Activated T-helper 2 cell treated with anti-CD3 and anti-CD28 coated beads, Interferon-gamma antibody, Interleukin-2, Interleukin-4, amounts not matched to agents 10 μg/mL and 5 μg/mL and 100 μg/mL, durations not matched to agents 14 hours and 24 hours and 36 hours (primary cell): Measurements from ENCODE around the gene PCDHGC4. TPM values are rescaled to one million over a fixed set of nuclear protein-coding genes. Genes with fewer than 3 reads are reported as not detected.

Experiments used
- DNase-seq: peaks from one replicate; pipeline ENCODE4 v3.0.0; 2021; ENCODE audit warnings: low spot score
- H3K27ac Mint-ChIP-seq: one replicate; pipeline ENCODE4 v1.8.0; 2021; ENCODE audit warnings: mixed read lengths
- H3K27me3 Mint-ChIP-seq: one replicate; pipeline ENCODE4 v1.8.0; 2021; ENCODE audit warnings: low read depth, mixed read lengths
- H3K36me3 Mint-ChIP-seq: one replicate; pipeline ENCODE4 v1.8.0; 2021; ENCODE audit warnings: low read depth, mixed read lengths
- H3K4me1 Mint-ChIP-seq: one replicate; pipeline ENCODE4 v1.8.0; 2021; ENCODE audit warnings: low read depth, mixed read lengths
- H3K4me3 Mint-ChIP-seq: one replicate; pipeline ENCODE4 v1.8.0; 2021; ENCODE audit warnings: low read depth, mild to moderate bottlenecking, moderate library complexity, mixed read lengths
- H3K9me3 Mint-ChIP-seq: one replicate; pipeline ENCODE4 v1.8.0; 2021; ENCODE audit warnings: mixed read lengths
- intact Hi-C: fragments of 100-400 bp; cut with micrococcal nuclease; formaldehyde crosslinking; loops from one replicate; pipeline ENCODE4 v1.15.1; 2023
- total RNA-seq: library from RNA; stranded (reverse); gene quantifications from 2 replicates; pipeline ENCODE4 v1.2.3, GENCODE V29; 2022

Gene PCDHGC4
- total RNA-seq, 1 donor from 2014 or later, result not detected

DNA sequence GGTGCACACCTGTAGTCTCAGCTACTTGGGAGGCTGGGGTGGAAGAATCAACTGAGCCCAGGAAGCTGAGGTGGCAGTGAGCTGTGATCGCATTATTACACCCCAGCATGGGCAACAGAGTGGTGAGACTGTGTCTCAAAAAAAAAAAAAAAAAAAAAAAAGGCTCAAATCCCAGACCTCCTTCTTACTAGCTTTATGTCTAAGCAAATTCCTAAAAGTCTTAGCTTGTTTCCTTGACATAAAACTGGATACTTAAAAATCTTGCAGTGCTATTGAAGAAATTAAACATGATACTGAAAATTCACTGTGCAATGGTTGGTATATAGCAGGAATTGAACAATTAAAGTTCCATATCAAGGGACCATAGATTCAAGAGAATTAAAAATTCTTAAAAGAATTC lies 49.1 kb downstream of the PCDHGC4 start:
- H3K27me3 Mint-ChIP-seq, result no peaks in the 10 kb centered on the region
- no peak for DNase-seq
- peaks cover 42% of the 10 kb centered on the region for H3K36me3 Mint-ChIP-seq
- H3K27ac Mint-ChIP-seq, result no peak overlapping the region
- no peaks in the 10 kb centered on the region for H3K9me3 Mint-ChIP-seq
- no peaks in the 10 kb centered on the region for H3K4me1 Mint-ChIP-seq
- intact Hi-C loops, result no loop called here
- H3K4me3 Mint-ChIP-seq, result no peak overlapping the region

- H3K9me3 Mint-ChIP-seq, result no peaks in the 10 kb centered on the region
- no peaks in the 10 kb centered on the region for H3K4me1 Mint-ChIP-seq
- no peaks in the 10 kb centered on the region for H3K27me3 Mint-ChIP-seq
- no peak overlapping the region for H3K4me3 Mint-ChIP-seq
- no peak overlapping the region for H3K27ac Mint-ChIP-seq
- peaks cover 41% of the 10 kb centered on the region for H3K36me3 Mint-ChIP-seq
- DNase-seq, result no peak
- intact Hi-C loops, result no loop called here
Observed at GRCh38 chr5:141534492-141535213, 49.8 kb downstream of the PCDHGC4 start.

Other genes starting within 250 kb of the PCDHGC4 start
- not detected in 2 replicates for gene PCDHB15, start 239.6 kb upstream of the PCDHGC4 start, total RNA-seq
- gene SLC25A2, start 181.0 kb upstream of the PCDHGC4 start, total RNA-seq, result 0.16 TPM in 1 of 2 replicates, not detected in the other
- 67.1 and 70.5 TPM in 2 replicates for gene TAF7, start 164.2 kb upstream of the PCDHGC4 start, total RNA-seq
- gene PCDHGA1, start 154.5 kb upstream of the PCDHGC4 start, total RNA-seq, result 0.09 and 0.14 TPM in 2 replicates
- 0.09 and 0.11 TPM in 2 replicates for gene PCDHGA2, start 146.3 kb upstream of the PCDHGC4 start, total RNA-seq
- gene PCDHGA3, start 141.2 kb upstream of the PCDHGC4 start, total RNA-seq, result 0.11 and 0.16 TPM in 2 replicates
- 0.16 and 0.48 TPM in 2 replicates for gene PCDHGB1, start 134.9 kb upstream of the PCDHGC4 start, total RNA-seq
- gene PCDHGA4, start 130.0 kb upstream of the PCDHGC4 start, total RNA-seq, result 0.44 and 0.57 TPM in 2 replicates
- 0.85 and 0.91 TPM in 2 replicates for gene PCDHGB2, start 125.0 kb upstream of the PCDHGC4 start, total RNA-seq
- gene PCDHGA5, start 120.9 kb upstream of the PCDHGC4 start, total RNA-seq, result 0.43 and 0.51 TPM in 2 replicates
- gene PCDHGB3, start 114.8 kb upstream of the PCDHGC4 start, total RNA-seq, result 0.46 and 0.85 TPM in 2 replicates
- 0.48 and 0.55 TPM in 2 replicates for gene PCDHGA6, start 111.1 kb upstream of the PCDHGC4 start, total RNA-seq
- gene PCDHGA7, start 102.3 kb upstream of the PCDHGC4 start, total RNA-seq, result 0.16 and 0.30 TPM in 2 replicates
- gene PCDHGB4, start 97.3 kb upstream of the PCDHGC4 start, total RNA-seq, result 0.28 and 0.34 TPM in 2 replicates
- 0.07 and 0.23 TPM in 2 replicates for gene PCDHGA8, start 92.4 kb upstream of the PCDHGC4 start, total RNA-seq
- gene PCDHGB5, start 87.1 kb upstream of the PCDHGC4 start, total RNA-seq, result 0.62 and 0.92 TPM in 2 replicates
- gene PCDHGA9, start 82.3 kb upstream of the PCDHGC4 start, total RNA-seq, result 0.23 and 0.32 TPM in 2 replicates
- gene PCDHGB6, start 77.0 kb upstream of the PCDHGC4 start, total RNA-seq, result 0.21 and 0.34 TPM in 2 replicates
- gene PCDHGA10, start 72.0 kb upstream of the PCDHGC4 start, total RNA-seq, result 0.21 and 0.34 TPM in 2 replicates
- gene PCDHGB7, start 67.4 kb upstream of the PCDHGC4 start, total RNA-seq, result 0.18 and 0.23 TPM in 2 replicates
- 0.21 and 0.39 TPM in 2 replicates for gene PCDHGA11, start 64.0 kb upstream of the PCDHGC4 start, total RNA-seq
- 0.11 and 0.16 TPM in 2 replicates for gene PCDHGA12, start 54.5 kb upstream of the PCDHGC4 start, total RNA-seq
- 0.21 and 0.23 TPM in 2 replicates for gene PCDHGC3, start 9.1 kb upstream of the PCDHGC4 start, total RNA-seq
- gene PCDHGC5, start 4.1 kb downstream of the PCDHGC4 start, total RNA-seq, result not detected in 2 replicates
- 228 and 234 TPM in 2 replicates for gene DIAPH1, start 134.0 kb downstream of the PCDHGC4 start, total RNA-seq
- 92.4 and 95.2 TPM in 2 replicates for gene HDAC3, start 151.8 kb downstream of the PCDHGC4 start, total RNA-seq
- 15.9 and 16.1 TPM in 2 replicates for gene RELL2, start 152.0 kb downstream of the PCDHGC4 start, total RNA-seq
- gene FCHSD1, start 166.4 kb downstream of the PCDHGC4 start, total RNA-seq, result 37.4 and 42.8 TPM in 2 replicates
- 9.9 and 10.5 TPM in 2 replicates for gene ARAP3, start 197.2 kb downstream of the PCDHGC4 start, total RNA-seq